GM21737 (cell line): ENCODE measurements around the gene NFKB2.

ENCODE experiments used
- ATAC-seq: cut with Tn5 transposase; IDR thresholded peaks from one replicate; pipeline ENCODE4 v1.9.1; 2021; ENCODE audit warnings: mild to moderate bottlenecking, moderate library complexity; ENCODE audit not compliant: unreplicated experiment

NFKB2 gene

DNA sequence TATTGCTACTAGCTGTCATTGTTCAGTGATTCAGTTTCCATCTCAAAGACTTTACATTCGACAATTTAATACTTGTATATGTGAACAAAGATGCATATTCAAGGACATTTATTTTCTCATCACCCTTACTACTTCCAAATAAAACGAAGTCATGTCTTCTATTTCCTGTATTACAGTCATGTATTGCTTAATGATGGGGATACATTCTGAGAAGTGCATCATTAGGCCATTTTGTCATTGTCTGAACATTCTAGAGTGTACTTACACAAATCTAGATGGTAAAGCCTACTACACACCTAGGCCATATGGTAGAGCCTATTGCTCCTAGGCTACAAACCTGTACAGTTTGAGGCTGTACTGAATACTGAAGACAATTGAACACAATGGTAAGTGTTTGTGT, 49.3 kb downstream of the NFKB2 start:
- no peak for ATAC-seq

DNA sequence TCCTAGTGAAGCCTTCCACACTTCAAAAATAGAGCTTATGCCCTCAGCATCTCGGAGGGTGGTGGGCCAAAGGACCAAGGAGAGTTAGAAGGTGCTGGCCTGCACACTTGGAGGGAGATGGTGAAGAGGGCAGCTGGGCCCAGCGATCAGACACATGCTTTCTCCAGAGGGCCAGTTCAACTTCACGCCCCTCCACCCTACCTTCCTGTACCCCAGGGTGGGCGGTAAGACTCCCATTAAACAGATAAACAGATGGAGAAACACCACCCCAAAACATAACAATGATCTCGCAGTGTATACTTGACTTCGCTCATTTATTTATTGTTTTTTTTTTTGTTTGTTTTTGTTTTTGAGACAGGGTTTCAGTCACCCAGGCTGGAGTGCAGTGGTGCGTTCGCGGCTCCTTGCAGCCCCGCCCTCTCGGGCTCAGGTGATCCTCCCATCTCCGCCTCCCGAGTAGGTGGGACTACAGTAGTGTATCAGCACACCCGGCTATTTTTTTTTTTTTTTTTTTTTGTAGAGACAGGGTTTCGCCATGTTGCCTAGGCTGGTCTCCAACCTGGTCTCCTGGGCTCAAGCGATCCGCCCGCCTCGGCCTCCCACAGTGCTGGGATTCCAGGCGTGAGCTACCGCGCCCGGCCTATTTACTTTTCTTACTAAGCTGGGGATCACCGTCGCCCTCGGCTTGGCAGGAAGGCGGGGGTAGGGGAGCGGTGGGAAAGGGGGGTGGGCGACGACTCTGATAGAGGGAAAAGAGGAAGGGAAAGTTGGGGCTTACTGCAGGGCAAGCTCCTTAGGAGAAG, 54.0 kb downstream of the NFKB2 start:
- ATAC-seq = peak; percentile 40

DNA sequence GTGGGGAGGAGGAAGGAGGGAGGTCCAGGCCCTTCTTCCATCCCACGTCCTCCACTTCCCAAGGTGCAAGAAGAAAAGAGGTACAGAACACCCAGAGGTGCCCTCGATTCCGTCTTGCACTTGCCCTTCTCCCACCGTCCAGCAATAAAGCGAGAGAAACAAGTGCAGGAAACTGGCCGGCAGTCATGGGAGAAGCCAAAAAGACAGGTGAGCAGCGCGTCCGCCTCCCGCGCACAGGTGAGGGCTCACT, 54.5 kb downstream of the NFKB2 start:
- peak; percentile 1 for ATAC-seq

DNA sequence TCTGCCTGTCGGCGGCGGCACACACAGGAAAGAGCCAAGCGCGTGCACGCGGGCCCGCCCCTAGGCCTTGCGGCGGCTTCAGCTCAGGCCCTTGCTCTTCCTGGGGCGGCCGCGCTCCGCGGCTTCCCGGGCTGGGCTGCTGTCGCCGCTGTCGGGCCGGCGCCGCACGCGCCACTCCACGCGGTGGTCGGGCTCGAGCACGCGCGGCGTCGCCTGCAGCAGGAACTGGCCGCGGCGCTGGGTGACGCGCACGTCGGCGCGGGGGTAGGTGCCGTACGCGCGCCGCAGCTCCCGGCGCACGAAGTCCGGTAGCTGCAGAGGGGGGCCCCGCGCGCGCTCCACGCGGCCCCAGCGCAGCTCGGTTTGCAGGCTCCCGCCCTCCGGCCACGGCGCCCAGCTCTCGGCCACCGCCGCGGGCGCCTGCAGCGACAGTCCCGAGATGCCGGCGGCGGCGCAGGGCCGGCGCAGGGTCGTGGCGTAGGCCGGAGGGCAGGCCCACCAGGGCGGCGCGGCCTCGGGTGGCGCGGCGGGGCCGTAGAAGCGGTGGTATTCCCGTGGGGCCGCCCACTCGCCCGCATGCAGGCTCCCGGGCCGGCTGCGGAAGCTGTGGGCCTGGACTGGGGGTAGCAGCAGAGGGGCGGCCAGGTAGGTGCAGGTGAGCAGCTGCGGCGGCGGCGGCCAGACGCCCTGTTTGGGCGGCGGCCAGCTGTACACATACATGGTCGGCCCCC, 55.0 kb downstream of the NFKB2 start:
- peak; percentile 86 for ATAC-seq

DNA sequence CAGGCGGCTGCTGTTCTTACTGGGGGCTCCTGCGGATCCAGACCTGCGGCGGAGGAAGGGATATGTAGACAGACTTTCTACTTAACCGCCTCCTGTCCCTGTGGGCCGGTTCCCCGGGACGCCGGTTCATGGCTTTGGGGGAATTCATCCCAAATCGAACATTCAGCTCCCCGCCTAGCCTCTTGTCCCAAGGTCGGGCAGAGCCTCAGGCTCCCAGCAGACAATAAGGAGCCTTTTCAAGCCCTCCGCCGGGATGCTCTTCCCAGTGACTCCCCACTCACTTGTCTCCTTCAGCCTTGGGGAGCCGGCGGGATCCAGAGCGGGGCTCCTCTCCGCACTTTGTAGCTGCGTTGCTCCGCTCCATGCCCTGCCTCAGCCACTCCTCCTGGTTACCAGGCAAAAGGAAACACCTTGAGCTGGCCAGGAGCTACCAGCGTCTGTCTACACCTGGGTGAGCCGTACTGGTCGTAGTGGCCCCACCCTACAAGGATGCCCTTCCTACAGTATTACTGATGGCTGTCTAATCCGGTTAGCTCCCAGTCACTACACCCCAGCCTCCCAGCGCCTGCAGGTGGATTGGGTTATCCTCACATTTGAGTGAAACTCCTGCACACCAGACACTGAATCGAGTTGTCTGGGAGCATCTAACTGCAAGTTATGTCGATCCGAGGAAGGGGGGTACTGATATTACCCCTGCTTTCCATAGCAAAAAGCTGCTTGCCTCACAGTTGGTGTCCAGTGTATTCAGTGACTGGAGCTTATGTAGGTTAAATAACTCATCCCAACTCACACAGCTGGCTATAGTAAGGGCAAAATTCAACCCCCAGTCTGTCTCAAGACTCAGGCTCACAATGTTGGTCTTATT, 55.8 kb downstream of the NFKB2 start, which contains the start of gene C10orf95:
Gene C10orf95, minus strand, starts transcription at position 439 of the 865 bp plus-strand sequence. CDS start 450 bp downstream, outside the sequence.
- ATAC-seq = no peak
